BJ (cell line): ENCODE data around the gene DISP2. TPM values are rescaled to one million over a fixed set of nuclear protein-coding genes. Genes with fewer than 3 reads are reported as not detected.

Source experiments
- CTCF ChIA-PET: fragments of 350-600 bp; formaldehyde crosslinking; extraction: SDS; loops from one replicate; lab custom pipeline; 2021; ENCODE audit warnings: antibody characterized with exemption, inconsistent platforms; lab: Yijun Ruan, JAX
- POLR2A ChIA-PET: fragments of 300-600 bp; sonication (Branson Sonifier 250); formaldehyde crosslinking; extraction: SDS; loops from one replicate; lab custom pipeline; 2021; ENCODE audit warnings: antibody characterized with exemption; lab: Charles Lee
- DNase-seq: peaks from one replicate; pipeline ENCODE4 v3.0.0-alpha.2; 2011; ENCODE audit warnings: low read depth
- H3K27me3 ChIP-seq: 2 replicates; pipeline ENCODE4 v1.6.0; 2011; ENCODE audit warnings: low read length; ENCODE audit not compliant: control insufficient read depth, insufficient read depth
- H3K36me3 ChIP-seq: 2 replicates; pipeline ENCODE4 v1.5.1; 2011; ENCODE audit warnings: low read length; ENCODE audit not compliant: control insufficient read depth, insufficient read depth
- H3K4me3 ChIP-seq: 2 replicates; pipeline ENCODE4 v1.5.1; 2011; ENCODE audit warnings: low read depth, mild to moderate bottlenecking, control low read depth, low read length
- CTCF ChIP-seq: IDR thresholded peaks from 2 replicates; pipeline ENCODE4 v1.5.1; 2011; ENCODE audit warnings: low read depth, mild to moderate bottlenecking, control low read depth, inconsistent platforms, low read length, moderate library complexity; ENCODE audit not compliant: insufficient read depth
- polyA plus RNA-seq: library from polyadenylated mRNA; depleted of rRNA; stranded (reverse); fragments of >200 nt; gene quantifications from 2 replicates; pipeline ENCODE4 v1.2.3, GENCODE V29; 2011

Gene DISP2
- polyA plus RNA-seq, 1 experiment = 0.16 TPM

DNA sequence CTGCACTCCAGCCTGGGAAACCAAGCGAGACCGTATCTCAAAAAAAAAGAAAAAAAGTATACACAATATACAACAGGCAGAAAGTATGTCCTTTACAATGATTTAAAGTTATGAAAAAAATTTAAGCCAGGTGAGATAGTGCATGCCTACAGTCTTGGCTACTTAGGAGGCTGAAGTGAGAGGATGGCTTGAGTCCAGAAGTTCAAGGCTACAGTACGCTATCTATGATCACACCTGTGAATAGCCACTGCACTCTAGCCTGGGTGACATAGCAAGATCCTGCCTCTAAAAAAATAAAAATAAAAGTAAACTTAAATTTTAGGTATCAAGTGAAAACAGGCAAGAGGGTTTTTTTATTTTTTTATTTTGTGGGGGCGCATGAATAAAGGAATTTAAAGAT lies 21.4 kb downstream of the DISP2 start:
- DNase-seq = no peak
- H3K4me3 ChIP-seq = no peak overlapping the region
- H3K36me3 ChIP-seq = no peaks in the 10 kb centered on the region; the same call in 1 of the 2 replicates
- no peaks in the 10 kb centered on the region for H3K27me3 ChIP-seq
- POLR2A ChIA-PET = no interaction called here
- no peak for TF ChIP-seq CTCF
- CTCF ChIA-PET = interaction anchor here (0.5 to 5.9 kb wide), 4 partner anchors 11 to 101 kb away, joined by 3 to 33 read pairs (median 6); partner anchors contain the start of gene CHST14

- H3K4me3 ChIP-seq = no peak overlapping the region
- DNase-seq = peak; percentile 85
- POLR2A ChIA-PET = no interaction called here
- no peak for TF ChIP-seq CTCF
- H3K27me3 ChIP-seq = no peaks in the 10 kb centered on the region
- H3K36me3 ChIP-seq = no peaks in the 10 kb centered on the region; the same call in 1 of the 2 replicates
- CTCF ChIA-PET = interaction anchor here (0.5 to 5.9 kb wide), 4 partner anchors 12 to 101 kb away, joined by 3 to 33 read pairs (median 6); partner anchors contain the start of gene CHST14
Observed at GRCh38 chr15:40379853-40380252, 21.8 kb downstream of the DISP2 start.

DNA sequence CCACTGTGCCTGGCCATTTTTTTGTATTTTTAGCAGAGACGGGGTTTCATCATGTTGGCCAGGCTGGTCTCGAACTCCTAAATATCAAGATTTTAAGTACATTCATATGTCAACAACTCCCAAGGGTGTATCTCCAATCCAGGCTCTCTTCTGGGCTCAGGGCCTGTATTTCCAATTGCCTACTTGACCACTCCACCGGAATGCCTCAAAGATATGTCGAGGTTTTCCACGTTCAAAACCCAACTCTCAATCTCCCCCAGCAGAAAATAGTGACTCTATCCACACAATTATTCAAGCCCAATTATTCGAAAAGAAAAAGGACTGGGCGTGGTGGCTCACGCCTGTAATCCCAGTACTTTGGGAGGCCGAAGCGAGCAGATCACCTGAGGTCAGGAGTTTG lies 22.6 kb downstream of the DISP2 start:
- ChIA-PET CTCF (interaction anchor here (1.5 to 5.9 kb wide), 3 partner anchors 13 to 102 kb away, joined by 5 to 33 read pairs (median 6); no protein-coding TSS in a partner anchor), POLR2A (no interaction called here)
- Histone ChIP-seq H3K36me3 (no peaks in the 10 kb centered on the region; the same call in 1 of the 2 replicates), H3K27me3 (no peaks in the 10 kb centered on the region), H3K4me3 (no peak overlapping the region)
- no peak for DNase-seq
- TF ChIP-seq CTCF = no peak

DNA sequence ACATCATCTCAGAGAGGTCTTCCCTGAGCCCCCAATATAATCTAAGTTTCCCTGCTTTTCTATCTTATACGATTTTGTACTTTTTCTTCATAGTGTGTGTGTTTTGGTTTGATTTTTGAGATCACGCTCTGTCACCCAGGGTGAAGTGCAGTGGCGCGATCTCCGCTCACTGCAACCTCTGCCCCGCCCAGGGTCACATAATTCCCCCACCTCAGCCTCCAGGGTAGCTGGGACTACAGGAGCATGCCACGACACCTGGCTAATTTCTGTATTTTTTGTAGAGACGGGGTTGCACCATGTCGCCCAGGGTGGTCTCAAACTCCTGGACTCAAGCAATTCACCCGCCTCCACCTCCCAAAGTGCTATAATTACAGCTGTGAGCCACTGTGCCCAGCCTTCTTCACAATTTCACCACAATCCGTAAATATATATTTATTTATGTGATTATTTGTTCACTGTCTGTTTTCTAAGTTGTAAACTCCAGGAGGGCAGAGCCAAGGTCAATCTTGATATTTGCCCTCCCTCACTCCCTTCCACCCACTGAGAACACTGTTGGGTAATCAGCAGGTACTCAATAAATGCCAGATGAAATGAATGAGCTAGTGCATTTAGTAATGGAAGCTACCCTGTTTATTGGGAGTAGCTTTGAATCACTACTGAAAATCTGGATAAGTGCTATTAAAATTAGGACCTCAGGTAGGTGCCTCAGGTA lies 24.0 kb downstream of the DISP2 start:
- no peaks in the 10 kb centered on the region for H3K27me3 ChIP-seq
- peaks cover 5% of the 10 kb centered on the region for H3K36me3 ChIP-seq
- POLR2A ChIA-PET = interaction anchor here (1.0 kb wide), 1 partner anchor 14 kb away, joined by 3 read pairs; no protein-coding TSS in a partner anchor
- H3K4me3 ChIP-seq = no peak overlapping the region
- TF ChIP-seq CTCF = no peak
- CTCF ChIA-PET = interaction anchor here (1.0 to 5.9 kb wide), 4 partner anchors 14 to 38 kb away, joined by 3 to 33 read pairs (median 3); no protein-coding TSS in a partner anchor
- no peak for DNase-seq

DNA sequence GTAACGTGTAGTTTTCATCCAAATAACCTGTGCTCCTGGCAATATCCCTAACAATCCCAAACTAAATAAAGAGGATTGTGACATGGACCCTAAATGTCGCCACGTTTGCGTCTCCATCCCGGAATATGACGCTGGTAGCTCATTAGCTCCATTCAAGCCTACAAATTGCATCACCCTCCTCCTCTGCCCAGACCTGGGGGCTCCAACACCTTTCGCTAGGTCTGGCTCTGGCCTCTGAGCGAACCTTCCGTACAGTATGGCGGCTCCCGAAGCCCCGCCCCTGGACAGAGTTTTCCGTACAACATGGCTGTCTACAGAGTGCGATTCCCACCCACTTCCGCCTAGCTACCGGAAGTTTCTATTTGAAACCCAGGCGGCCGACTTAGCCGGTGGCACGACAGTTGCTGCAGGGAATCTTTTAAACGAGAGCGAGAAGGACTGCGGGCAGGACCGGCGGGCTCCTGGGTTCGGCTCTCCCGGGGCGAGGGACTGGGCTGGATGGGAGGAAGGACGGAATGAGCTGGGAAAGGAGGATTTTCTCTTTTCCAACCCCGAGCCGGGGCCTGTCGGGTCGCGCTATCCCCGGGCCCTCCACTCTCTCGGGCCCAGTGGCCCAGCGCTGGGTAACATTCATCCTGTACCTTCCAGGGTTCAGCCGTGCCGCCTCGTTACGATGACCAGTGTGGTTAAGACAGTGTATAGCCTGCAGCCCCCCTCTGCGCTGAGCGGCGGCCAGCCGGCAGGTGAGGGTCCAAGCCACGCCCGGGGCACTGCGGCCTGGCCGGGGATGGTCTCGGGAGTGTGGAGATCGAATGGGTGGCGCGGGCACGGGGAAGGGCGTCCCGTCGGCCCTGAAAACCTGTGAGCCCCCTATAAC lies 24.8 kb downstream of the DISP2 start, which contains the start of gene KNSTRN:
Gene KNSTRN, plus strand, starts transcription at position 142 of the 877 bp plus-strand sequence. Its CDS starts 115 bp downstream, at position 257.
- CTCF ChIA-PET = interaction anchor here (1.0 to 5.9 kb wide), 3 partner anchors 15 to 39 kb away, joined by 3 to 33 read pairs (median 3); no protein-coding TSS in a partner anchor
- POLR2A ChIA-PET = interaction anchor here (1.0 kb wide), 1 partner anchor 15 kb away, joined by 3 read pairs; no protein-coding TSS in a partner anchor
- H3K4me3 ChIP-seq = peak within 1 kb of the TSS; percentile 91
- peaks cover 5% of the 10 kb centered on the region for H3K36me3 ChIP-seq
- DNase-seq = peak; percentile 39
- no peaks in the 10 kb centered on the region for H3K27me3 ChIP-seq
- no peak for TF ChIP-seq CTCF
